NOMO-1 treated with dmso at 0.1 percent for 144 hours (cell line): Measurements from ENCODE around the gene PRKN.

ENCODE experiments used
- DNase-seq: peaks from one replicate; lab custom pipeline; 2025; ENCODE audit not compliant: unreplicated experiment; lab: John Stamatoyannopoulos, UW

The PRKN gene

DNA sequence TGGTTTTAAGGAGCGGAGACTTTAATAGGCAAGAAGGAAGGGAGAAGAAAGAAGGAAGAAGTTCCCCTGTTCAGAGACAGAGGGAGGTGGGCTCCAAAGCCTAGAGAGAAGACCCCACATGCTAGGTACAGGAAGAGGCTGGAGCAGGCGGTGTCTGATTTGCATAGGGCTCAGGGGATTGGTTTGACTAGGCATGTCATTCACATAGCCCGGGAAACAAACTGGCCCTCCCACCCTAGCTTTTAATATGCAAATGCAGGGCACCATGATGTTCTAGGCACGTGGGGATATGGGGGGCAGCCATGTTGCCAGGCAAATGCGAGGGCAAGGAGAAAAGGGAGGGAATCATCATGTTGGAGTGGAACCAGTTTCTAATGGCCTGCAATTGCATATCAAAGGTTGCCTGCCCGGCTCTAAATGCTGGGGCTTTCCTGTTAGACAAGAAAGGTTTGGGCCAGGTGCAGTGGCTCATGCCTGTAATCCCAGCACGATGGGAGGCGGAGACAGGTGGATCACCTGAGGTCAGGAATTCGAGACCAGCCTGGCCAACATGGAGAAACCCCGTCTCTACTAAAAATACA lies 1419.4 kb downstream of the PRKN start:
- no peak for DNase-seq

DNA sequence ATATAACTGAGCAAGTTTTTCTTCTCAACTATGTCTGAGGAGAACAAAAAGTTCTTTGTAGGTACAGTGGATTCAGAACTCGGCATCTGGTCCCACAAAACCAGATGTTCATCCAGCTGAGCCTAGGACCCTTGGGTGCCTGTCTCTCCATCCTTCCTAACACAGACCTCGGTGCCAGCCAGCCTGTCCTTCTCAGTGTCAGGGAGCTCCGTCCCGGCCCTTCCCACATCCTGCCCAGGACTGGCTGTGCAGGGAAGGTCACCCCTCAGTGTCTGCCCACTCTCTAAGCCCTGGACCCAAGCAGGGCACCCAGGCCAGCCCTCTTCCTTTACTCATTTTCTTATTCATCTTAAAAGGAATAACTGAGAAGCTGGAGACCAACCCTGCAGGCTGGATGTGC lies 1421.7 kb downstream of the PRKN start:
- no peak for DNase-seq

DNA sequence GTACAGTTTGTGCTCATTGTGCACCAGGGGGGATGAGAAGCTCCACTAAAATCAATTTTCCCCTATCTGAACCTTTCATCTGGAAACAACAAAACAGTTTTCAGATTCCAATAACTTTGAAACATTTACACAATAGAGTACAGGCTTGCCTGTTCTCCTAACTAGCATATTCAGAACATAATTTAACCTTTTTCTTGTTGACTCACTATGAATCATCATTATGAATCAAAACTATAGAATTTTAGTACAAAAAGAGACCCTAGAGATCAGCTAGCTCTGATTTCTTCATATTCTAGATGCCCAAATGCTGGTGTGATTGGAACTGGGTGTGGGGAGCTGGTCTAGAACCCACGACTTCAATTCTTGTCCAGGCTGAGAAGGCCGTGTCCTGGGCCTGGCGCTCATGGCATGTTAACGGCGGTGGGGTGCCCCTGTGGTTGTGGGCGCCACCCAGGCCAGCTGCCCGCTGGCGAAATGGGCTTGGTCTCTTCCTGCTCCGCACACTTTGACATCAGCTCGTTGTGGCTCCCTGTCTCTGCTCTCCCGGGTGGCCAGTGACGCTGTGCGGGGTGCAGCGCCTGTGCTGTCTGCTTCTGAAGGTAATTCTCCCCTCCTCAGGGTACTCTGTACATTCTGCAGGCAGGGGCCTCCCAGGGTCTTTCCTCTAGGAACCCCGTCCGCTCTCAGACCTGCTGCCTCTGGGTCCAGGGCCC lies 1423.8 kb downstream of the PRKN start:
- no peak for DNase-seq

DNA sequence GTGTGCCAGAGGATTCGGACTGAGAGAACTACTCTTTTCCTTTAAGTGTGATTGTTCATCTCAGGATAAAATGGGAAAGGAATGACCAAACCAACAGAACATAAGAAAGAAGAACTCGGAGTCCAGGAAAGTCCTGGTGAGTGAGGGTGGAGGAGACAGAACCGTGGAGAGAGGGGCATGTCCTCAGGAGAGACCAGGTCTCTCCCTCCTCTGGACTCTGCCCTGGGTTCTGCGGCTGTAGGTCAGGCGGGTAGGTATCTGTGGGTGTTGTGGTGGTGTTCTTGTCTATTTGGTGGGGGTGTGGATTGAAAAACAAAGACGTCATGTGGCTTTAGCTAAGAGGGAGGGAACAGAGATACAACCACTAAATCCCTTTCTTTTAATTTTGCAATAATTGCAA lies 1424.6 kb downstream of the PRKN start:
- no peak for DNase-seq

DNA sequence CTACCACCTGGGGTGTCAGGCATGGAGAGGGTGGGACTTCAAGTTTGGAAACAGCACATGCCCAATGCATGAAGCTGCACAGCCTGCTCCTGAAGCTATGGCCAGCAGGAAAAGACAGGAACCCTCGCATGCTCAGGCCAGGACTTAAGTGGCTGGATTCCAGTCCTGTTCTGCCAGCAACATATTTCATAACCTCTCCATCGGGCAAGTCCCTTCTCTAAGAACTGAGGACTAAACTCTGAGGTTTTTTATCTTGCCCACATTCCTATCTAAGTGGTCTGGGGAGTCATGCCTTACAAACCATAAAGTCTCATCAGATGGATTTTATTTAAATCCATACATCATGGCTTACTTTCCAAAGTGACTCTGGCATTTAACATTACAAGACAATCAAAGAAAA lies 1426.2 kb downstream of the PRKN start:
- DNase-seq: no peak

DNA sequence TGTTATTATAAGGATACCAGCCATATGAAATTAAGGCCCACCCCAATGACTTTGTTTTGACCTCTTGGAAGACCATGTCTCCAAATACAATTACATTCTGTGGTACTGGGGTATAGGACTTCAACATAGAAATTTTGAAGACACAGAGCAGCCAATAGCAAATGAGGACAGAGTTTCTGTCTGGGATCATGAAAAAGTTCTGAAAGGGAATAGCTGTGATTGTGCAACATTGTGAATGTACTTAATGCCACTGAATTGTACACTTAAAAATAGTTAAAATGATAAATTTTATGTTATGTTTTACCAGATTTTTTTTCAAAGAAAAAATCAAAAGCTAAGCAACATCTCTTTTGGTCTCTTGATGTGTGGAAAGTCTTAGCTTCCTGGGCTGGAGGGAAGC lies 1426.7 kb downstream of the PRKN start:
- no peak for DNase-seq

DNA sequence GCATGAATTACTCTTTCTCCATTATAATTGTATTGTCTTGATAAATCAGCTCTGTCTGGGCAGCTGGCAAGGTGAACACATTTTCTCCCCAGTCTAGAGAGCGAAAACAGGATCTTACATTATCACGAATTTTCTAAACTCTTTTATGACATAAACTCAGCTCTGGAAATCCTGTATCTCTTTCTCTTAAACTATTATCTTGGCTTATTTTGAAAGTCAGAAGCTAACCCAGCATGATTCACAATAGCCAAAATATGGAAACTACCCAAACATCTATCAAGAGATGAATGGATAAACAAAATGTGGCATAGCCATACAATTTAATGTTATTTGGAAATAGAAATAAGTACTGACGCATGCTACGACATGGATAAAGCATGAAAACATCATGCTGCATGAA lies 1427.8 kb downstream of the PRKN start:
- DNase-seq: no peak
